Measurements from ENCODE around the gene HIP1.
"Not testable (repeated sequence)": the region's sequence is repeated elsewhere in the genome, so short reads cannot be mapped to it uniquely, and the experiment has no call there.

HIP1 gene

GRCh38 chr7:75702515-75702914, 36.2 kb downstream of the HIP1 start:
- DNase-seq (ENCODE audit: low read depth), result no peak
- TF ChIP-seq CTCF (conservative IDR thresholded peaks at IDR 0.05; ENCODE audit: low read depth, low read length), result no peak
- H3K4me3 ChIP-seq (ENCODE audit: low read depth, low read length), result no peak overlapping the region

GRCh38 chr7:75699993-75700392, 38.7 kb downstream of the HIP1 start:
- H3K4me3 ChIP-seq (ENCODE audit: low read depth, low read length), result no peak overlapping the region
- TF ChIP-seq CTCF (conservative IDR thresholded peaks at IDR 0.05; ENCODE audit: low read depth, low read length), result no peak
- no peak for DNase-seq (ENCODE audit: low read depth)

- TF ChIP-seq CTCF (conservative IDR thresholded peaks at IDR 0.05; ENCODE audit: low read depth, low read length), result no peak
- H3K4me3 ChIP-seq (ENCODE audit: low read depth, low read length), result no peak overlapping the region
- no peak for DNase-seq (ENCODE audit: low read depth)
These were observed 40.4 kb downstream of the HIP1 start for GRCh38 chr7:75698358-75698757.

GRCh38 chr7:75696263-75697037, 42.3 kb downstream of the HIP1 start:
- DNase-seq (ENCODE audit: low read depth), result no peak
- TF ChIP-seq CTCF (conservative IDR thresholded peaks at IDR 0.05; ENCODE audit: low read depth, low read length), result no peak
- H3K4me3 ChIP-seq (ENCODE audit: low read depth, low read length), result no peak overlapping the region

GRCh38 chr7:75694638-75695399, 43.9 kb downstream of the HIP1 start:
- no peak for TF ChIP-seq CTCF (conservative IDR thresholded peaks at IDR 0.05; ENCODE audit: low read depth, low read length)
- H3K4me3 ChIP-seq (ENCODE audit: low read depth, low read length), result no peak overlapping the region
- DNase-seq (ENCODE audit: low read depth), result no peak

GRCh38 chr7:75693668-75694067, 45.1 kb downstream of the HIP1 start:
- H3K4me3 ChIP-seq (ENCODE audit: low read depth, low read length); DNase-seq (ENCODE audit: low read depth): not testable (repeated sequence)

GRCh38 chr7:75691793-75692543, 46.8 kb downstream of the HIP1 start:
- no peak overlapping the region for H3K4me3 ChIP-seq (ENCODE audit: low read depth, low read length)
- no peak for DNase-seq (ENCODE audit: low read depth)
- no peak for TF ChIP-seq CTCF (conservative IDR thresholded peaks at IDR 0.05; ENCODE audit: low read depth, low read length)
